ENCODE measurements around the gene BCKDK.

- no peak for TF ChIP-seq CTCF (IDR thresholded peaks at IDR 0.05)
- TF ChIP-seq POLR2A (IDR thresholded peaks at IDR 0.05), result no peak
Measured at GRCh38 chr16:31131841-31132271, 23.7 kb downstream of the BCKDK start.
